Mesenchymal stem cell (in vitro differentiated cells and primary cell): ENCODE data around the gene TMX4.

ENCODE experiments used
- DNase-seq: peaks from one replicate; pipeline ENCODE4 v3.0.0-alpha.2; 2013
- H2AFZ ChIP-seq: one replicate; pipeline ENCODE4 v1.6.1; 2013; ENCODE audit warnings: low read depth, mild to moderate bottlenecking, control low read depth, inconsistent platforms, low read length, moderate library complexity
- H2AK5ac ChIP-seq: 2 replicates; pipeline ENCODE4 v1.6.1; 2013; ENCODE audit warnings: low read length, moderate library complexity, mild to moderate bottlenecking, inconsistent platforms; ENCODE audit not compliant: severe bottlenecking
- H2BK120ac ChIP-seq: one replicate; pipeline ENCODE4 v1.6.1; 2013; ENCODE audit warnings: low read depth, mild to moderate bottlenecking, inconsistent platforms, low read length, moderate library complexity
- H2BK12ac ChIP-seq, 2 experiments: one replicate each; pipeline ENCODE4 v1.6.1; 2013; ENCODE audit warnings: inconsistent platforms in 2 of 2, low read length in 2 of 2, mild to moderate bottlenecking in 2 of 2, moderate library complexity in 2 of 2, control low read depth in 1 of 2
- H2BK15ac ChIP-seq: one replicate; pipeline ENCODE4 v1.6.1; 2013; ENCODE audit warnings: mild to moderate bottlenecking, low read depth, inconsistent platforms; ENCODE audit not compliant: poor library complexity, severe bottlenecking
- H2BK5ac ChIP-seq: 2 replicates; pipeline ENCODE4 v1.6.1; 2013; ENCODE audit warnings: low read depth, mild to moderate bottlenecking, low read length, control low read depth, inconsistent platforms; ENCODE audit not compliant: poor library complexity, severe bottlenecking
- H3K14ac ChIP-seq, 2 experiments: one replicate each; pipeline ENCODE4 v1.6.1; 2013; ENCODE audit warnings: inconsistent platforms in 2 of 2, low read length in 2 of 2, control low read depth in 1 of 2, mild to moderate bottlenecking in 1 of 2, moderate library complexity in 1 of 2
- H3K18ac ChIP-seq, 2 experiments: one replicate each; pipeline ENCODE4 v1.6.1; 2013; ENCODE audit warnings: inconsistent platforms in 2 of 2, low read length in 2 of 2, control low read depth in 1 of 2, low read depth in 1 of 2, mild to moderate bottlenecking in 1 of 2
- H3K23ac ChIP-seq, 2 experiments: one replicate each; pipeline ENCODE4 v1.6.1; 2013; ENCODE audit warnings: inconsistent platforms in 2 of 2, low read length in 2 of 2, mild to moderate bottlenecking in 2 of 2, moderate library complexity in 2 of 2, control low read depth in 1 of 2
- H3K27ac ChIP-seq: 2 replicates; pipeline ENCODE4 v1.5.1; 2013; ENCODE audit warnings: mild to moderate bottlenecking, moderate library complexity, low read length, control low read depth, inconsistent platforms; ENCODE audit not compliant: poor library complexity, severe bottlenecking
- H3K27me3 ChIP-seq, 2 experiments: 2 replicates each; pipeline versions ENCODE4 v1.6.1 to v1.7.0; 2013; ENCODE audit warnings: low read length in 2 of 2, mild to moderate bottlenecking in 2 of 2, moderate library complexity in 2 of 2, control low read depth in 1 of 2, inconsistent platforms in 1 of 2; ENCODE audit not compliant: control insufficient read depth in 1 of 2, insufficient read depth in 1 of 2
- H3K36me3 ChIP-seq, 2 experiments: 2 replicates each; pipeline versions ENCODE4 v1.6.1 to v1.7.0; 2013; ENCODE audit warnings: low read length in 2 of 2, control low read depth in 1 of 2, inconsistent platforms in 1 of 2, low read depth in 1 of 2, mild to moderate bottlenecking in 1 of 2; ENCODE audit not compliant: insufficient read depth in 2 of 2, control insufficient read depth in 1 of 2
- H3K4ac ChIP-seq, 2 experiments: one replicate each; pipeline ENCODE4 v1.6.1; 2013; ENCODE audit warnings: inconsistent platforms in 2 of 2, low read length in 2 of 2, mild to moderate bottlenecking in 2 of 2, moderate library complexity in 2 of 2, control low read depth in 1 of 2, low read depth in 1 of 2
- H3K4me1 ChIP-seq: 2 replicates; pipeline ENCODE4 v1.6.1; 2013; ENCODE audit warnings: low read depth, low read length, control low read depth; ENCODE audit not compliant: control insufficient read depth, insufficient read depth
- H3K4me2 ChIP-seq: 2 replicates; pipeline ENCODE4 v1.6.1; 2013; ENCODE audit warnings: low read length, mild to moderate bottlenecking, inconsistent platforms; ENCODE audit not compliant: poor library complexity, severe bottlenecking
- H3K4me3 ChIP-seq, 2 experiments: 2 replicates each; pipeline versions ENCODE4 v1.5.1 to v1.7.0; 2013; ENCODE audit warnings: low read length in 2 of 2, mild to moderate bottlenecking in 2 of 2, control low read depth in 1 of 2, low read depth in 1 of 2; ENCODE audit not compliant: insufficient read depth in 1 of 2
- H3K79me1 ChIP-seq: replicated peaks from 2 replicates; pipeline ENCODE4 v1.6.1; 2013; ENCODE audit warnings: mild to moderate bottlenecking, control low read depth, low read length, inconsistent platforms; ENCODE audit not compliant: poor library complexity, severe bottlenecking
- H3K9ac ChIP-seq: 2 replicates; pipeline ENCODE4 v1.7.0; 2013; ENCODE audit warnings: mild to moderate bottlenecking, low read length, moderate library complexity
- H3K9me3 ChIP-seq: 2 replicates; pipeline ENCODE4 v1.7.0; 2013; ENCODE audit warnings: mild to moderate bottlenecking, low read length; ENCODE audit not compliant: control insufficient read depth
- H4K8ac ChIP-seq: one replicate; pipeline ENCODE4 v1.6.1; 2013; ENCODE audit warnings: inconsistent platforms, mild to moderate bottlenecking, low read length, moderate library complexity
- H4K91ac ChIP-seq: one replicate; pipeline ENCODE4 v1.6.1; 2013; ENCODE audit warnings: mild to moderate bottlenecking, low read length, inconsistent platforms
- WGBS: methylation state at CpG from one replicate; pipeline ENCODE4 v1.1.7; 2013; ENCODE audit warnings: mixed read lengths; 5-methylcytosine and 5-hydroxymethylcytosine counted together

TMX4 gene

GRCh38 chr20:7993238-7993637 is 26.3 kb downstream of the TMX4 start:
- H3K9me3 ChIP-seq = peaks cover 36% of the 10 kb centered on the region
- H3K4ac ChIP-seq = no peak overlapping the region
- H2BK5ac ChIP-seq = no peak overlapping the region
- 98% methylated on average over 1 of the region's 2 CpGs for WGBS
- no peak overlapping the region for H4K91ac ChIP-seq
- H3K4me1 ChIP-seq = no peaks in the 10 kb centered on the region
- H3K36me3 ChIP-seq = peaks cover 0 to 70% of the 10 kb centered on the region in 2 experiments
- H2AK5ac ChIP-seq = no peak overlapping the region
- no peaks in the 10 kb centered on the region for H3K27me3 ChIP-seq
- no peak overlapping the region for H2BK12ac ChIP-seq
- no peak overlapping the region for H3K4me2 ChIP-seq
- H3K27ac ChIP-seq = no peak overlapping the region
- H2BK120ac ChIP-seq = no peak overlapping the region
- DNase-seq = no peak
- H3K9ac ChIP-seq = no peak overlapping the region
- H3K14ac ChIP-seq = no peak overlapping the region
- H3K4me3 ChIP-seq = no peak overlapping the region
- H2AFZ ChIP-seq = no peak overlapping the region
- no peak overlapping the region for H3K18ac ChIP-seq
- no peak overlapping the region for H4K8ac ChIP-seq
- no peak overlapping the region for H3K23ac ChIP-seq
- H3K79me1 ChIP-seq = no peaks in the 10 kb centered on the region
- no peak overlapping the region for H2BK15ac ChIP-seq

GRCh38 chr20:7990385-7990784 is 29.2 kb downstream of the TMX4 start:
- Histone ChIP-seq H2AFZ (no peak overlapping the region), H2AK5ac (no peak overlapping the region), H3K27ac (no peak overlapping the region), H3K9ac (no peak overlapping the region), H2BK15ac (no peak overlapping the region), H2BK12ac (no peak overlapping the region), H3K4ac (no peak overlapping the region), H3K18ac (no peak overlapping the region), H3K9me3 (peaks cover 20% of the 10 kb centered on the region), H3K14ac (no peak overlapping the region), H3K79me1 (no peaks in the 10 kb centered on the region), H3K4me1 (no peaks in the 10 kb centered on the region), H3K27me3 (no peaks in the 10 kb centered on the region), H3K23ac (no peak overlapping the region), H4K8ac (no peak overlapping the region), H3K4me2 (no peak overlapping the region), H3K4me3 (no peak overlapping the region), H4K91ac (no peak overlapping the region), H2BK120ac (no peak overlapping the region), H3K36me3 (peaks cover 0 to 57% of the 10 kb centered on the region in 2 experiments), H2BK5ac (no peak overlapping the region)
- DNase-seq = no peak

GRCh38 chr20:7989379-7989778 is 30.2 kb downstream of the TMX4 start:
- WGBS = 100% methylated on average over 1 of the region's 1 CpG
- H3K9me3 ChIP-seq = peaks cover 13% of the 10 kb centered on the region
- no peak overlapping the region for H3K14ac ChIP-seq
- H2AK5ac ChIP-seq = no peak overlapping the region
- peaks cover 0 to 53% of the 10 kb centered on the region in 2 experiments for H3K36me3 ChIP-seq
- no peak overlapping the region for H3K4ac ChIP-seq
- H3K27ac ChIP-seq = no peak overlapping the region
- H3K4me2 ChIP-seq = no peak overlapping the region
- no peak overlapping the region for H2BK12ac ChIP-seq
- H2BK15ac ChIP-seq = no peak overlapping the region
- no peak overlapping the region for H4K91ac ChIP-seq
- no peaks in the 10 kb centered on the region for H3K4me1 ChIP-seq
- H3K23ac ChIP-seq = no peak overlapping the region
- no peak overlapping the region for H3K18ac ChIP-seq
- H3K79me1 ChIP-seq = no peaks in the 10 kb centered on the region
- no peak overlapping the region for H2BK5ac ChIP-seq
- no peaks in the 10 kb centered on the region for H3K27me3 ChIP-seq
- H3K9ac ChIP-seq = no peak overlapping the region
- no peak overlapping the region for H4K8ac ChIP-seq
- DNase-seq = peak; percentile 3
- no peak overlapping the region for H3K4me3 ChIP-seq
- H2AFZ ChIP-seq = no peak overlapping the region
- no peak overlapping the region for H2BK120ac ChIP-seq

- Histone ChIP-seq H2AK5ac (no peak overlapping the region), H3K27me3 (no peaks in the 10 kb centered on the region), H2BK5ac (no peak overlapping the region), H3K4me2 (no peak overlapping the region), H4K91ac (no peak overlapping the region), H3K36me3 (peaks cover 5 to 58% of the 10 kb centered on the region in 2 experiments), H3K23ac (no peak overlapping the region), H4K8ac (no peak overlapping the region), H3K4ac (no peak overlapping the region), H3K4me1 (no peaks in the 10 kb centered on the region), H2BK120ac (no peak overlapping the region), H2AFZ (no peak overlapping the region), H3K4me3 (no peak overlapping the region), H3K9ac (no peak overlapping the region), H3K18ac (no peak overlapping the region), H3K27ac (no peak overlapping the region), H2BK12ac (no peak overlapping the region), H2BK15ac (no peak overlapping the region), H3K9me3 (no peaks in the 10 kb centered on the region), H3K14ac (no peak overlapping the region), H3K79me1 (no peaks in the 10 kb centered on the region)
- 98% methylated on average over 4 of the region's 4 CpGs for WGBS
- no peak for DNase-seq
Observed at GRCh38 chr20:7985916-7986315, 33.6 kb downstream of the TMX4 start.
